ENCODE results near the gene DGKG. TPM values are rescaled to one million over a fixed set of nuclear protein-coding genes. Genes with fewer than 3 reads are reported as not detected.

The DGKG gene
- total and polyA plus RNA-seq, 10 of the 15 experiments (the other 5 are each of a cell fraction or from before 2014, with no cell fraction given), result 0.39 to 6.2 (median 4.7) TPM

GRCh38 chr3:186105543-186105942 lies 256.5 kb downstream of the DGKG start (continued):
- TF ChIP-seq RFX5 (IDR thresholded peaks at IDR 0.05; ENCODE audit: low read depth, low read length) (no peak), ZSCAN29 (IDR thresholded peaks at IDR 0.05) (no peak), ELK1 (IDR thresholded peaks at IDR 0.05; ENCODE audit: low read depth, low read length) (no peak), RB1 (IDR thresholded peaks at IDR 0.05; ENCODE audit: borderline replicate concordance) (no peak), SIX5 (IDR thresholded peaks at IDR 0.05; ENCODE audit: low read depth, low read length, severe bottlenecking) (no peak), NR2C1 (IDR thresholded peaks at IDR 0.05) (no peak), RUNX3 (IDR thresholded peaks at IDR 0.05; ENCODE audit: low read length) (peak; percentile 46; the same call in 1 of the 2 replicates), RELA (IDR thresholded peaks at IDR 0.05; ENCODE audit: borderline replicate concordance, partially characterized antibody) (no peak), ZBTB11 (CRISPR knock-in tag; IDR thresholded peaks at IDR 0.05) (no peak), STAT3 (IDR thresholded peaks at IDR 0.05; ENCODE audit: low read depth, low read length) (no peak), POLR2A (IDR thresholded peaks at IDR 0.05; ENCODE audit: low read depth, low read length) (no peak), PKNOX1 (IDR thresholded peaks at IDR 0.05) (peak; percentile 54), PAX5 (IDR thresholded peaks at IDR 0.05; ENCODE audit: borderline replicate concordance, low read depth, low read length) (no peak), CBFB (IDR thresholded peaks at IDR 0.05; ENCODE audit: low read depth) (no peak), IRF5 (IDR thresholded peaks at IDR 0.05; ENCODE audit: borderline replicate concordance) (no peak), EED (IDR thresholded peaks at IDR 0.05; ENCODE audit: low read depth) (0 out of 2 replicates have a peak, but pooled peaks have one; percentile 30), CBX5 (IDR thresholded peaks at IDR 0.05; ENCODE audit: low read depth) (no peak), CUX1 (IDR thresholded peaks at IDR 0.05; ENCODE audit: insufficient replicate concordance, low read depth, low read length) (no peak), ZBED1 (IDR thresholded peaks at IDR 0.05; ENCODE audit: borderline replicate concordance) (no peak), NBN (IDR thresholded peaks at IDR 0.05) (no peak), MAX (IDR thresholded peaks at IDR 0.05; ENCODE audit: low read depth, low read length) (no peak)
